ENCODE data around the gene LLGL2.

The LLGL2 gene

DNA sequence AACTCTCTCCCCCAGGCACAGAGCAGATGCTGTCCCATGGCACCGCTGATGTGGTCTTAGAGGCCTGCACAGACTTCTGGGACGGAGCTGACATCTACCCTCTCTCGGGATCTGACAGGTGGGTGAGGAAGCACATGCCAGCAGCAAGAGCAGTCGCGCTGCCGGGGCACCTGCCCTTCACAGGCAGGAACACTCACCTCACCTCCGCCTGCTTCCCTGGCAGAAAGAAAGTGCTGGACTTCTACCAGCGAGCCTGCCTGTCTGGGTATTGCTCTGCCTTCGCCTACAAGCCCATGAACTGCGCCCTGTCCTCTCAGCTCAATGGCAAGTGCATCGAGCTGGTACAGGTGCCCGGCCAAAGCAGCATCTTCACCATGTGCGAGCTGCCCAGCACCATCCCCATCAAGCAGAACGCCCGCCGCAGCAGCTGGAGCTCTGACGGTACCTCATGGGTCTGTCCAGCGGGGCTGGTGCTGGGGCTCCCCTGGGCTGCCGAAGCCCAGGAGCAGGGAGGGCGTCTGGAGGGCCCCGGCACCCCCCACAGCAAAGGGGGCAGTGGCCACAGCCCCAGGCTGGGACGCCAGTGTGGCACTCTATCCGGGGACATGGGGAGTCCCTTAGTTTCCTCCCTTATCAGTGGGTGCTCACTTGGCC is 31.9 kb upstream of the LLGL2 start:
- DNase-seq, result no peak

GRCh38 chr17:75494326-75494877 is 31.1 kb upstream of the LLGL2 start:
- DNase-seq, result no peak

- no peak for DNase-seq
Measured at GRCh38 chr17:75496005-75496404, 29.5 kb upstream of the LLGL2 start.

GRCh38 chr17:75498039-75498725 is 27.3 kb upstream of the LLGL2 start:
- DNase-seq, result no peak

DNA sequence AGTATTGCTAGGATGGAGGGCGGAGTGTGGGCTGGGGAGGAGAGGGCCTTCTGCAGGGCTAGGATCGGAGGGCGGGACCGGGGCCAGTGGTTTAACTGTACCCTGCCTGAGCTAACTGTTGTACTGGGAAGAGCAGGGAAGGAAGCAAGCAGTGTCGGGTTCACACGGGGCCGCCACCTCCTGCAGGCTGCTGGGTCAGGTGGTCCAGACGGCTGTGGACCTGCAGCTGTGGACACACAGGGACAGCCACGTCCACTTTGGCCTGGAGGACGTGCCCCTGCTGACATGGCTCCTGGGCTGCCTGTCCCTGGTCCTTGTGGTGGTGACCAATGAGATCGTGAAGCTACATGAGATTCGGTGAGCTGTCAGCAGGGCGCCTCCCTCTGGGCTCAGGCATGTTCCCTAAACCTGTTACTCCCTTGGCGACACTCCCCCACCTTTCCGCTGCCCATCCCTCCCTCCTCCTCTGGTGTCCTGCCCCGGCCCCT is 26.7 kb upstream of the LLGL2 start:
- DNase-seq, result no peak

- DNase-seq, result no peak
Measured at GRCh38 chr17:75499313-75500022, 26.0 kb upstream of the LLGL2 start.

DNA sequence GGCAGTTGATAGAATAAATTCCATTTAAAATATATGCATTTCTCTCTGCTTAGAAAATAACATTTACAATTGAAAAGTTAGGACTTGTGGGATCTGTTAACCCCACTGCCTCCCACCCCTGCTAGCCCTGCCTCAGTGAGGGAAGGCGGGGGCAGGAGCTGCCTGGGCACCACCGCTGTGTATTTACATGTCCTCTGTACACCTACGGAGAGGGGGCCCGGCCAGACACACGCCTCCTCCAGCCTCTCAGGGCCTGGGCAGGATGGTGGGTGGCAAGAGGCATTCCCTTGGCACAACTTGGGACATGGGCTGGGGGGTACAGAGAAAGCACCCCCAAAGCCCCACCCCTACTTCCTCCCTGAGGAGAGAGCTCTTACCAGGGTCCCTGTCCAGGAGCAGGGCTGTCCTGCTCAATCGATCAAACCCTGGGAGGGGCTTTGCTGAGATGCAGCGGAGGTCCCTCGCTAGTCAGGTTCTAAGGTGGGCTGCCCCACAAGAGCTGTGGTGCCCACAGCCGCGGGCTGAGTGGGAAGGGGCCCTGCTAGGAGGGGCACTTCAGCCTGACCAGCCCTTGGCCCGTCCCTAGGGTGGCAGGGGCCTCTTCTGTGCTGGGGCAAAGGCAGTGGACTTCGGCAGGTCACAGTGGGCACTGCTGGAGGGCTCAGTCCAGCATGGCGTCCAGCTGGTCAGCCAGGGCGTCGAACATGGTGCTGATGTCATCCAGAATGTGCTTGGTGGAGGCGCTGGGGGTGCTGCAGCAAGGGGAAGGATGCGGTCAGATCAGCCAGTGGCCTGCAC is 24.9 kb upstream of the LLGL2 start:
- no peak for DNase-seq

DNA sequence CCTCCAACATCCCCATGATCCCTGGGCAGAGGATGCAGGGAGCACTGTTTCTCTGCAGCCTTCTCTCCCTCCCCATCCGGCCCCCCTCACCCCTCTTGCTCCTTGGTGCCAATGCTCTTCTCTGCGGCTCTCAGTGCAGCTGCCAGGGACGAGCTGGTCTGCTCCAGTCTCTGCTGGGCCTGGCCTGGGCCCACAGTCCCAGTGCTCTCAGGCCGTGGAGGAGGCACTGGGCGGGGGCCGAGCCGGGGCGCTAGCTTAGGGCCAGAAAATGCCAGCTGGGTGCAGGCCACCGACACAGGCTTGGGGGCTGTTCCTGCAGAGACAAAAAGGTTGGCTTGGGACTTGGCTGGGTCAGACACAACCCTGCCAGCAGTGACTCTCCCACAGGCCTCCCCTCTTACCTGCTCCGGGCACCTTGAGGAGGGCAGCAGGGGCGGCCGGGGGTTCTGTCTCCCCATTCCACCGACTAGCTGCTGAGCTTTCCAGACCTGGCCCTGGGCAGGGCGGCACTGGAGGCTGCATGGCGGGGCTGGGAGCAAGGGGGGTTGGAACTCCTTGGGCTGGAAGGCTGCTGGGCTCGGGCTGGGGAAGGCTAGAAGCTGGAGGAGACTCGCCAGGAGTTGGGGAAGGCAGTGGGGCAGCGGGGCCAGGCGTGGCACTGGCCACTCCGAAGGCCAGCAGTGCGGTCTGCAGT is 24.0 kb upstream of the LLGL2 start:
- no peak for DNase-seq

DNA sequence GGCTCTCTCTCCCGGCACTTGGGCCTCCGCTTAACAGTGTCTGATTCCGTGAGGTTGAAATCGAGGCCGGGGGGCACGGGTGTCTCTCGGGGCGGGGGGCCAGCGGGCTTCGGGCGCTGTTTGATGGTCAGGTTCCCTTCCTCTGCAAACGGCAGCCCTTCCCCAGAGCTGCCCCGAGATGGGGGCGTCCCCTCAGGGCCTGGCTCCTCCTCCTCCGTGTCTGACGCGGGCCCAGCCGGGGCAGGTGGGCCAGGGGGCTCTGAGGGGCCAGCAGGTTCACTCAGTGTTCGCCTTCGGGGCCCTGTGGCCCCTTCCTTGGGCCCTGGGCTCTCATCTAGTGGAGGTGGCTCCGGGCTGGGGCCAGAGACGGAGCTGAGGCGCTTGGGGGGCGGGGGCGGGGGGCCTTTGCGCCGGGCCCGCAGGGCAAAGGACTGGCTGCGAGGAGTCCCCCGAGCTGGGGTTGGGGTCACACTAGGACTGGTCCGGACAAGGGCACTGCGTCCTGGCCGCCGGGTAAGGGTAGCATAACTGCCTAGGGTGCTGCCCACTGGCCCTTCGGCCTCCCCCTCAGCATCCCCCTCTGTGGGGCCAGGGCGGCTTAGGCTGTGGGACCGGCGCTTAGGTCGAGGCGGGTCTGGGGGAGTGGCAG is 23.3 kb upstream of the LLGL2 start:
- no peak for DNase-seq

DNA sequence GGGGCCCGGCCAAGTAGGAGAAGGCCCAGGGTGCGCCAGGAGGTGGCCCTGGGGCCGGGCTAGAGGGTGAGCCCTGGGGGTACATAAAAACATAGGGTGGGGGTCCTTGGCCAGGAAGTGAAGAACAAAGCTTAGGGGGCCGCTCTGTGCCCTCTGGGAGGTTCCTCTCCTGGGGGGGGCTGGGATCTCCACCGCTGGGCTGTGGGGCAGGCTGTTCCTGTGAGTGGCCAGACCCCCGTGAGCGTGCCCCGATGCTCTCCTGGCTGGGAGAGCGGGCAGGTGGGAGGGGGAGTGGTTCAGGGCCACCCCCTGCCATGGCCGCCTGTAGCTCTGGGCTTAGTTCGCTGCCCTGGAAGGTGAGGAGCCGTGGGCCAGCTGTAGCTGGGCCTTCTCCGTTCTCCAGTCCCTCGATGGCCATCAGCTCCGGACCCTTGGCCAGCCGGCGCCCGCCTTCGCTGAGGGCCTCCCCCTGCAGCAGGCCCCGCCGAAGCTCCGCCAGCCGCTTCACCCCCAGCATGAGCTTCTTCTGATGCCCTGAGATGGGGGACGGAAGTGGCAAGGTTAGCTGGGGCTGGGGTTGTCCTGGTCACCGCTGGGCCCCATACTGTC is 22.7 kb upstream of the LLGL2 start:
- no peak for DNase-seq

- no peak for DNase-seq
Measured at GRCh38 chr17:75503337-75503950, 22.1 kb upstream of the LLGL2 start.

DNA sequence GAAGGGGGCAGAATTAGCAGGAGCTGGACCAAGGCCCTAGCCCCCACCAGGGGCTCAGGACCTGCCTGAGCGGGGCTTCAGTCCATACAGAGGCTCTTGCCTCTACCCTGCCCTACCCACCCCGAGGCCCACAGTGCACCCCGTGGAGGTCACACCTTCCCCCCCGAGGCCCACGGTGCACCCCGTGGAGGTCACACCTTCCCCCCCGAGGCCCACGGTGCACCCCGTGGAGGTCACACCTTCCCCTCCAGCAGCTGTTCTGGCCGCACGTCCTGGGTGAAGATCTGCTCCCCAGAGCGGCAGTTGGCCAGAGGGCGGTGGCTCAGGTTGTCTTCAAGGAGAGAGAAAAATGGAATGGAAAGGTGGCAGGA is 21.5 kb upstream of the LLGL2 start:
- DNase-seq, result no peak

DNA sequence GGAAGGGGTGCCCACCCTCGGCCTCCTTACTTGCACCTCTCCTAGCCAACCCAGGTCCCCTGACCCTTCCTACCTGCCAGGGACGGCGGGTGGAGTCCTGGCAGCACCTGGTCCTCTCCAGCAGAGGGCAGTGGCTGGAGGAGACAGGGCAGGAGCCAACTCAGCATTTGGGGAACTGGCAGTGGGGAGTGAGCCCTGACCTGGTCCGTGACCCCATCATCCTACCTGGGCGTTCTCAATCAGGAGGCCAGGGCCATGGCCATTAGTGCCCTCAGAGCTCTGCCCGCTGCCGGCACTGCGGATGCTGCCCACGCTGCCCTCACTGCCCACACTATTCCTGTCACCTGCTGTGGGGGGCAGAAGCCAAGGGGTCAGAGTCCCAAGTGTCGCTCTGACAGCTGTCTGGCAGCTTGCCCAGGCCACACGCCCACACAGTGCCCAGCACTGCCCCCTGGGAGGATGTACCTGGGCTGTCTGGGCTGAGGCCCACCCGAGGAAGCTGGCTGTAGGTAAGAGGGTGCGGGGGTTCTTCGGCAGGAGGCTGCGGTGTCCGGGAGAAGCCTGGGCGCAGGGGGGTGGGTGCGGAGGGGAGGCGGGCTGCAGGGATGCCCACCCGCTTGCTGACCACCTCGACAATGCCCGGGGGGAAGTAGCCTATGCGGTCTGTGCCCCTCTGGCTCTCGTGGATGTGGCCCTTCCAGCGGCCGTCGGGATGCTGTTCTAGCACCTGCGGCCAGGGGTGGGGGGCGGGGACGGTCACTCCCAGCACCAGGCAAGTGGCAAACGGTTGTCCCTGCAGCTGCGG is 20.9 kb upstream of the LLGL2 start:
- DNase-seq, result no peak

DNA sequence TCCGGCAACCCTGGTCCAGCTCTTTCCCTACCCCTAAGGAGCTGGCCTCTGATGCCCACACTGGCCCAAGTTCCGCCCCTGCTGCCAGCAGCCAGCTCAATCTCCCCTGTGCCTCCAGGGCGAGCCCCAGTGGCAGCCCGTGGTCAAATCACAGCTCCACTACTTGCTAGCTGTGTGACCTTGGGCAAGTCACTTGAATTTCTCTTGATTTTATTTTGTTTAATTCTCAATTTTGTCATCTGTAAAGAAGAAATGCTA is 20.4 kb upstream of the LLGL2 start:
- DNase-seq, result no peak

- DNase-seq, result no peak
Measured at GRCh38 chr17:75505640-75506039, 19.9 kb upstream of the LLGL2 start.

GRCh38 chr17:75506134-75506533 is 19.4 kb upstream of the LLGL2 start:
- DNase-seq, result no peak

DNA sequence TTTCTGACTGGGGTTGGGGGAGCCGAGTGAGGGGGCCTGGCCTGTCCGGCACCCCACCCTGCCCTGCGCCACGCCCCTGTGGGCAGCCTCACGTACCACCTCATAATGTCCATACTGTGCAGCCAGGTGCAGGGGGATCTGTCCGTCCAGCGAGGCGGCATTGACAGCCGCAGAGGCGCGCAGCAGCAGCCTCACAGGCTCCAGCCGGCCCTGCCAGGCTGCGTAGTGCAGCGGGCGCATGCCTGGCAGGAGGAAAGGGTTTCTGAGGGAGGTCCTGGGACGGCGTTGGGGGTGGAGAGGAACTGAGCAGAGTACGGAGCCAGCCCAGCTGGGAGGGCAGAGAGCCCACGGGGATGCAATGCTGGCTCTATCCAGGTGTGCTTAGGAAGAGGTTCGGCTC is 18.6 kb upstream of the LLGL2 start:
- DNase-seq, result no peak

DNA sequence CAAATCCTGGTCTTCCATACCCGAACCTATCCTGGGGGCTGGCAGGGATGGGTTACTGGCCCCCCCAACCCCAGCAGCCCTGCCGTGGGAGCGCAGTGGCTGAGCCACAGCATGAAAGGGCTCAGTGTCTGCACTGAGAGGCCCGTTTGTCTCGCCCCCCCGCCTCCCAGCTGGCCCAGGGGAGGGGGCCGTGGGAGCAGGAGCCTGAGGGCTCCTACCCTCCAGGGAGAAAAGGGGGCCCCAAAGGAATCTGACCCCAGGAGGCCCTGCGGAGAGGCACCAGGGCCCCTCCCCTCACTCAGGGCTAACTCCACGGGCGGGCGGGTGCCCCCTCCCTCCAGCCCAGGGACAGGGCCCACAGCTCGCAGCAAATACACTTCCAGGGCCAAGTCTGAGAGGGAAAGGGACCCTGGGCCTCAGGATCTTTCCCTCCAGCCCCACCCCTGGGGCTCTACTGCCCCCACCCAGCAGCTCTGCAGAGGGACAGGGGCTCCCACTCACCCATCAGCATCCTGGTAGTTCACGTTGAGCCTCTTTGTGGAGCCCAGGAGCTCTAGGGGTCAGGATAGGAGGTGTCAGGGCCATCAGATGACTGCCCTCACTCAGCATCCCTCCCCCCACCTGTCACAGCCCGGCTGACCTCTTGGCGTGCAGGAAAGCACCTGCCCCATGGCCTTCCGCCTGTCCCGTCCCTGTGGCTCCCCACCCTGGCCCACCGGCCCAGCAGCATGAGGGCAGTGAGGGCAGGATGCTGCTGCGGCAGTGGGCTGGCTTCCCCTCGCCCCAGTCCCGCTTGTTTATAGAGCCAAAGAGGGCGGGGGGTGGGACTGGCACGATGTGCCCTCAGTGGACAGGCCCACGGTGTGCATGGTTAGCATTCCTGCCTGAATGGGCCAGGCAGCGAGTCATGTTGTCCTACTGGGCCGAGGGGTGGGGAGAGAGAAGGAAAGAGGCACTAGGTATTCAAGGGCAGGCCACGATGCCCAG is 17.5 kb upstream of the LLGL2 start:
- no peak for DNase-seq

GRCh38 chr17:75508931-75509361 is 16.6 kb upstream of the LLGL2 start:
- DNase-seq, result no peak
